Ascending aorta (tissue), 2 donors: Measurements from ENCODE around the gene FAF1. TPM values are rescaled to one million over a fixed set of nuclear protein-coding genes. Genes with fewer than 3 reads are reported as not detected.

Source experiments
- DNase-seq, 2 donors: peaks; one replicate each; pipeline ENCODE4 v3.0.0-alpha.2; 2019; ENCODE audit warnings: low spot score in 2 of 2
- H3K27ac ChIP-seq, 2 donors: fragments of 200-600 bp; sonication (generic); one replicate each; pipeline ENCODE4 v1.5.1; 2016 to 2017; ENCODE audit warnings: mild to moderate bottlenecking in 1 of 2
- H3K27me3 ChIP-seq: fragments of 200-600 bp; sonication (generic); one replicate; pipeline ENCODE4 v1.5.1; 2017
- H3K36me3 ChIP-seq, 2 donors: fragments of 200-600 bp; sonication (generic); one replicate each; pipeline ENCODE4 v1.5.1; 2016
- H3K4me1 ChIP-seq, 2 donors: fragments of 200-600 bp; sonication (generic); one replicate each; pipeline ENCODE4 v1.5.1; 2016 to 2017; ENCODE audit warnings: mild to moderate bottlenecking in 1 of 2
- H3K4me3 ChIP-seq, 2 donors: fragments of 200-600 bp; sonication (generic); one replicate each; pipeline ENCODE4 v1.5.1; 2016 to 2017; ENCODE audit warnings: mild to moderate bottlenecking in 1 of 2
- H3K9me3 ChIP-seq, 2 donors: fragments of 200-600 bp; sonication (generic); one replicate each; pipeline ENCODE4 v1.5.1; 2016
- intact Hi-C: fragments of 100-400 bp; cut with DNase I; formaldehyde crosslinking; loops from one replicate; pipeline ENCODE4 v1.15.1; 2023
- total RNA-seq: library from RNA; depleted of rRNA; stranded (reverse); fragments of >200 nt; gene quantifications from one replicate; pipeline ENCODE4 v1.1.0, GENCODE V29; 2016
- TF ChIP-seq, protein P1 (sequence below), 3 experiments: fragments of 200-600 bp in 2 of 3; fragments of 450-650 bp in 1 of 3; sonication (generic) in 2 of 3; IDR thresholded peaks; one replicate each; pipeline ENCODE4 v1.5.1; 2016 to 2019; ENCODE audit warnings: antibody characterized with exemption in 3 of 3, mild to moderate bottlenecking in 1 of 3, moderate library complexity in 1 of 3

FAF1 gene
- total RNA-seq, 1 donor from 2014 or later = 16.4 TPM

GRCh38 chr1:50591598-50591997, 368.5 kb downstream of the FAF1 start:
- Histone ChIP-seq H3K27ac (no peak overlapping the region), H3K9me3 (no peaks in the 10 kb centered on the region), H3K36me3 (peaks cover 0 to 16% of the 10 kb centered on the region in 2 donors), H3K4me3 (no peak overlapping the region), H3K27me3 (no peaks in the 10 kb centered on the region), H3K4me1 (no peaks in the 10 kb centered on the region)
- intact Hi-C loops = no loop called here
- TF ChIP-seq, protein P1, sequence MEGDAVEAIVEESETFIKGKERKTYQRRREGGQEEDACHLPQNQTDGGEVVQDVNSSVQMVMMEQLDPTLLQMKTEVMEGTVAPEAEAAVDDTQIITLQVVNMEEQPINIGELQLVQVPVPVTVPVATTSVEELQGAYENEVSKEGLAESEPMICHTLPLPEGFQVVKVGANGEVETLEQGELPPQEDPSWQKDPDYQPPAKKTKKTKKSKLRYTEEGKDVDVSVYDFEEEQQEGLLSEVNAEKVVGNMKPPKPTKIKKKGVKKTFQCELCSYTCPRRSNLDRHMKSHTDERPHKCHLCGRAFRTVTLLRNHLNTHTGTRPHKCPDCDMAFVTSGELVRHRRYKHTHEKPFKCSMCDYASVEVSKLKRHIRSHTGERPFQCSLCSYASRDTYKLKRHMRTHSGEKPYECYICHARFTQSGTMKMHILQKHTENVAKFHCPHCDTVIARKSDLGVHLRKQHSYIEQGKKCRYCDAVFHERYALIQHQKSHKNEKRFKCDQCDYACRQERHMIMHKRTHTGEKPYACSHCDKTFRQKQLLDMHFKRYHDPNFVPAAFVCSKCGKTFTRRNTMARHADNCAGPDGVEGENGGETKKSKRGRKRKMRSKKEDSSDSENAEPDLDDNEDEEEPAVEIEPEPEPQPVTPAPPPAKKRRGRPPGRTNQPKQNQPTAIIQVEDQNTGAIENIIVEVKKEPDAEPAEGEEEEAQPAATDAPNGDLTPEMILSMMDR (IDR thresholded peaks at IDR 0.05) = no peak
- no peak for DNase-seq

DNA sequence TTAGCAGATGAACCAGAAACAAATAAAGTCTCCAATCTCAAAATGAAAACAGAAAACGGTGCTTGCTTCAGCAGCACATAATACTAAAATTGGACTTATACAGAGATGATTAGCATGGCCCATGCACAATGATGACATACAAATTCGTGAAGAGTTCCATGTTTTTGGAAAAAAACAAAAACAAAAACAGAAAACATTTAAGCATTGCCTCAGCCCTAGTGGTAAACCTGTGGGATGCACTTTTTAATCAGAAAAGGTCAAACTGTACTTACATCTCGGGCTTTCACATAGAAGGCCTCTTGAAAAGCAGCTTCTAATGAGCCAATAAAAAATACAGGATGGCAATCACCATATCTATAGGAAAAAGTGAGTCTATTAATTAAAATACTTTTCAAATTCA, 377.7 kb downstream of the FAF1 start:
- Histone ChIP-seq H3K27me3 (no peaks in the 10 kb centered on the region), H3K4me3 (no peak overlapping the region), H3K9me3 (no peaks in the 10 kb centered on the region), H3K4me1 (no peaks in the 10 kb centered on the region), H3K27ac (no peak overlapping the region), H3K36me3 (peaks cover 2 to 8% of the 10 kb centered on the region in 2 donors)
- TF ChIP-seq, protein P1 (IDR thresholded peaks at IDR 0.05) = no peak
- intact Hi-C loops = no loop called here
- DNase-seq = no peak

DNA sequence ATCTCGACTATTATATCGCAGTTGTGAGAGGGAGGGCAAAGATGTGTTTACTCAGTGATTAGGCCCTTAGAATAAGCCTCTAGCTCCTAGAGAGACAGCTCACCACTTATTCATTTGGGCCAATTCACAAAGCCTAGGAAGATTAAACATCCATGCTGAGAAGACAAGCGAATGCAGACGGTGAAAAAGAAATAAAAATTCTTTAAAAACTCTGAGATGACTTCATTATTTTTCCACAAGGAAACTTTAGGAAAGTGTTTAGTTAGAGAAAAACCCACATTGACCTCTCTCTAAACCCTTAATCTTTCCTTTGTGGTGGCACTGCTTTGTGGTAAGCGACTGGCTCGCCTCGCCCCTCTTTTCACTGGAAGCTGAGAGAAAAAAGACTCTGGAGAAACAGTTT, 390.0 kb downstream of the FAF1 start:
- no peaks in the 10 kb centered on the region for H3K4me1 ChIP-seq
- H3K9me3 ChIP-seq = no peaks in the 10 kb centered on the region
- intact Hi-C loops = no loop called here
- H3K27me3 ChIP-seq = no peaks in the 10 kb centered on the region
- peaks cover 10 to 29% of the 10 kb centered on the region in 2 donors for H3K36me3 ChIP-seq
- TF ChIP-seq, protein P1 (IDR thresholded peaks at IDR 0.05) = no peak
- H3K4me3 ChIP-seq = no peak overlapping the region
- H3K27ac ChIP-seq = no peak overlapping the region
- DNase-seq = no peak

DNA sequence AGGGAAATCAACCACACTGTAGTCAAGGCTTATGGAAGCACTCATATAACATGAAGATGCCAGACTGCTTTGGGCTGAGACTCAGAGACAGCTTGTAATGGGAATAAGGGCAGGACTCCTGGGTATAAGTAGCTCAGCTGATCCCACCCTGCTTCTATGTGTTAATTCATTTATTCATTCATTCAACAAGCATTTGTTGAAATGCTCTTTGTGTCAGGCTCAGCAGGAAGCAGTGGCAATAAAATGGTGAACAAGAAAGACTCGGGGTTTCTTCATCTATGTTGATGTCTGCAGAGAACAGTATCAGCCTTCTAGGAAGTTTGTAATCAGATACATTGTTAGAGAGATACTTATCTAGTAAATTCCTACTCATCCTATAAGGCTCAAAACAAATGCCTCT, 391.3 kb downstream of the FAF1 start:
- peaks cover 10 to 22% of the 10 kb centered on the region in 2 donors for H3K36me3 ChIP-seq
- no peak overlapping the region for H3K4me3 ChIP-seq
- H3K4me1 ChIP-seq = no peaks in the 10 kb centered on the region
- TF ChIP-seq, protein P1 (IDR thresholded peaks at IDR 0.05) = no peak
- H3K27ac ChIP-seq = no peak overlapping the region
- no peaks in the 10 kb centered on the region for H3K9me3 ChIP-seq
- DNase-seq = no peak
- intact Hi-C loops = no loop called here
- H3K27me3 ChIP-seq = no peaks in the 10 kb centered on the region

DNA sequence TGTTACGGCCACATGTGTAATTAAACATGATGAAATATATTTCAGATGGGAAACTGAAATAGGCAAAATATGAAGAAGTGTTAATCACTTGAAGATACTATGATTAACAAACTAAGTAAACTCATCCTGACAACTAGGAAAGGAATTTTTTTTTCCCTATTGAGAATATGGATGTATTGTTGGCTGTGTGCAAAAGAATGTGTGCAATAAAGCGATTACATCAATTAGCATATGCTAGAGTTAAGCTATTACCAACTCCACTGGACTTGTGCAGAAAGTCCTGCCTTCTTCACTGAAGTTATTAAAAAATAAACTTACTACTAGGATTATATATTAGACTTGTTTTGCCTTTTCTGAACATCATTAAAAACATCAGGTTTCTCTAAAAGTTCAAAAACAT, 393.7 kb downstream of the FAF1 start:
- intact Hi-C loops = no loop called here
- H3K4me3 ChIP-seq = no peak overlapping the region
- H3K27me3 ChIP-seq = no peaks in the 10 kb centered on the region
- peaks cover 14 to 25% of the 10 kb centered on the region in 2 donors for H3K36me3 ChIP-seq
- TF ChIP-seq, protein P1 (IDR thresholded peaks at IDR 0.05) = no peak
- H3K9me3 ChIP-seq = no peaks in the 10 kb centered on the region
- DNase-seq = no peak
- no peak overlapping the region for H3K27ac ChIP-seq
- no peaks in the 10 kb centered on the region for H3K4me1 ChIP-seq

DNA sequence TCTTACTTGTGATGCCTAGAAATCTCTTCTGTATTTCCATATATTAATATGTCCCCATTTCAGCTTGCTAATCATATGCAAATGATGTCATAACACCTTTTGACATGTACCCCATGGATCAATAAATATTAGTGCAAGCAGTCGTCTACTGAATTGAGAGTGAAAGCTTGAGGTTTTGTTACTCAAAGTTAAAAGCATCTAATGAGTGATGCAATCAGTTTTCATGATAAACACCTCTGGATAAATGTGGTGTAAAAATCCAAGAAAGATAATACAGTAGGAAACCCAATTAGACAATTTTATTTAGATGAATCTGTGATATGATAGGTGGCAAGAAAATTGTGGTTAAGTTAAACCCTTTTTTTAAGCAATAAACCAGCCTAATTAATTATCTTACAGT, 395.6 kb downstream of the FAF1 start:
- TF ChIP-seq, protein P1 (IDR thresholded peaks at IDR 0.05) = no peak
- Histone ChIP-seq H3K27me3 (no peaks in the 10 kb centered on the region), H3K4me3 (no peak overlapping the region), H3K4me1 (no peaks in the 10 kb centered on the region), H3K9me3 (no peaks in the 10 kb centered on the region), H3K36me3 (peaks cover 14 to 36% of the 10 kb centered on the region in 2 donors), H3K27ac (no peak overlapping the region)
- no peak for DNase-seq
- intact Hi-C loops = no loop called here
